GM19467 (cell line): Measurements from ENCODE around the gene TPR.

Experiments used
- ATAC-seq: cut with Tn5 transposase; IDR thresholded peaks from one replicate; pipeline ENCODE4 v1.9.1; 2021; ENCODE audit warnings: mild to moderate bottlenecking, moderate library complexity; ENCODE audit not compliant: unreplicated experiment

The TPR gene

DNA sequence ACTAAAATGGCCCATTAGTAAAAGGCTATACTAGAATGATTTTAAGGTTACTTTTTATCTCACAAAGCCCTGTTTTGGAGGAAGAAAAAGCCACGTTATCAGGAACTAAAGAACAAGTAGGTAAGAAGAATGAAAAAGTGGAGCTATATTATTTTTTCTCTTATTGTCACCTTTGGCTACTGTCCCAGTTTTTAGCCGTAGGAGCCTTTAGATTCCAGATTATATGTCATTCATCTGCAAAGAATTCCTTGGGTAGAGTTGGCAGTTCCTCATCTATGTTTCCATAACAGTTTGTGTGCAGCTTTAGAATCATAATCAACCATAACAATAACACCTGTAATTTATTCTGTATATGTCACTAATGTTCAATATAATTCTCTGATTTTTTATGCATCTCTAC, 83.8 kb downstream of the TPR start:
- no peak for ATAC-seq

- ATAC-seq: no peak
Observed at GRCh38 chr1:186289943-186290545, 85.0 kb downstream of the TPR start.

GRCh38 chr1:186286615-186287315, 88.3 kb downstream of the TPR start:
- no peak for ATAC-seq

DNA sequence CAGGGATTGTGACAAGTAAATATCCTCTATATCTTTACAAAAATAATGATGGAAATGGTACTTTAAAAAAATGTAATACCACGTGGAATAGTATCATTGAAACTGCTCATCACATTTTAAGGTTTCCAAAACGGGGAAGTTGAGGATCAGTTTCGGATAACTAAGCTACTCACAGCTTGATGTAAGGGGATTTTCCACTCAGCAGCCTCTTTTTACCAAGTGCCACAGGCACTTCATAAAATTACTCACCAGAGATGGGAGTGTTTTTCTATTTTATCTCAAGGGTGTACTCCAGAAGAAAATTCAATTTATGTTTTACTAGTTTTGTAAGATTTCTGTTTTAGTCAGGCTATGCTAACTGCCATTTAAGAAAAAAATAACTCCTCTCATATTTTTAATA, 91.7 kb downstream of the TPR start:
- no peak for ATAC-seq

DNA sequence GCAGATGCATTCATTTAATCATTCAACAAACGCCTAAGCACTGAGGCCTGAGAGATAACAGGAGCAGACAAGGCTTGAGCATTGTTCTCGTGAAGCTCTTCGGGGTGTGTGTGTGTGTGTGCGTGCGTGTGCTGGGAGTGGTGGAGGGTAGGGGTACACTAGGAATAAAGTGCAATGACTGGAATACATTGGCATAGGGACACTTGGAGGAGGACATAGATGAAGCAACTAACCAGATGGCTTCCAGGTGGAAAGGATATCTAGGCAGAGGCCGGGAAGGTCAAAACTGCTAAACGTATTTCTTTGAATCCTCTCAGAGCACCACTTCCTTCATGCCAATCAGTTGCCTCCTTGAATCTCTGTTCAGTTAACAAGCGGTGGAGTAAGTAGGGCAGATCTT, 92.6 kb downstream of the TPR start:
- no peak for ATAC-seq

GRCh38 chr1:186275822-186276221, 99.2 kb downstream of the TPR start:
- no peak for ATAC-seq

GRCh38 chr1:186272486-186272885, 102.6 kb downstream of the TPR start:
- no peak for ATAC-seq

DNA sequence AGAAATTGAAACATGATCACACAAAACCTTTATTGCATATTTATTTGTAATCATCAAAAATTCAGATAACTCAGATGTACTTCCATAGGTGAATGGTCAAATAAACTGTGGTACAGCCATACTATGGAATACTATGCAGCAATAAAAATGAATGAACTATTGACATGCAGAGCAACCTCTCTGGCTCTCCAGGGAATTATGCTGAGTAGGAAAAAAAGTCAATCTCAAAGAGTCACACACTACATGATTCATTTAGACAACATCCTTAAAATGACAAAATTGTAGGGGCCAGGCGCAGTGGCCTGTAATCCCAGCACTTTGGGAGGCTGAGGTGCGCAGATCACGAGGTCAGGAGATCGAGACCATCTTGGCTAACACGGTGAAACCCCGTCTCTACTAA, 104.0 kb downstream of the TPR start:
- ATAC-seq: no peak
